Suprapubic skin (tissue), 4 donors: ENCODE results near the gene OR11A1. TPM values are rescaled to one million over a fixed set of nuclear protein-coding genes. Genes with fewer than 3 reads are reported as not detected.

Source experiments
- DNase-seq, 2 donors: peaks; one replicate each; pipeline ENCODE4 v3.0.0-alpha.2; 2019; ENCODE audit warnings: low spot score in 2 of 2
- H3K27ac ChIP-seq: fragments of 200-600 bp; sonication (generic); one replicate; pipeline ENCODE4 v1.5.1; 2019
- H3K27me3 ChIP-seq: fragments of 200-600 bp; sonication (generic); one replicate; pipeline ENCODE4 v1.5.1; 2019
- H3K36me3 ChIP-seq: fragments of 200-600 bp; sonication (generic); one replicate; pipeline ENCODE4 v1.5.1; 2019
- H3K4me1 ChIP-seq: fragments of 200-600 bp; sonication (generic); one replicate; pipeline ENCODE4 v1.5.1; 2019
- H3K4me3 ChIP-seq: fragments of 200-600 bp; sonication (generic); one replicate; pipeline ENCODE4 v1.5.1; 2019; ENCODE audit warnings: mild to moderate bottlenecking
- H3K9me3 ChIP-seq: fragments of 200-600 bp; sonication (generic); one replicate; pipeline ENCODE4 v1.5.1; 2019
- EP300 ChIP-seq: sonication (generic); formaldehyde crosslinking; IDR thresholded peaks from one replicate; pipeline ENCODE4 v1.6.1; 2017; ENCODE audit warnings: antibody characterized with exemption
- POLR2A ChIP-seq, 2 donors: fragments of 450-650 bp; IDR thresholded peaks; one replicate each; pipeline ENCODE4 v1.6.1; 2017; ENCODE audit warnings: antibody characterized with exemption in 2 of 2, mild to moderate bottlenecking in 2 of 2, moderate library complexity in 2 of 2
- POLR2AphosphoS5 ChIP-seq, 3 donors: sonication (generic); formaldehyde crosslinking; IDR thresholded peaks; one replicate each; pipeline ENCODE4 v1.6.1; 2017; ENCODE audit warnings: antibody characterized with exemption in 3 of 3
- WGBS: methylation state at CpG from one replicate; pipeline ENCODE4 v1.1.5; 2018; 5-methylcytosine and 5-hydroxymethylcytosine counted together
- total RNA-seq, 4 donors: library from RNA; depleted of rRNA; stranded (reverse); fragments of >200 nt; gene quantifications; one replicate each; pipeline ENCODE4 v1.1.0, GENCODE V29; 2016
- TF ChIP-seq, protein P1 (sequence below), 2 donors: fragments of 200-600 bp in 1 of 2; fragments of 450-650 bp in 1 of 2; sonication (generic) in 1 of 2; IDR thresholded peaks; one replicate each; pipeline ENCODE4 v1.5.1; 2016 to 2019; ENCODE audit warnings: antibody characterized with exemption in 2 of 2, mild to moderate bottlenecking in 1 of 2, moderate library complexity in 1 of 2

Gene OR11A1
- total RNA-seq, 4 donors from 2014 or later, result not detected

DNA sequence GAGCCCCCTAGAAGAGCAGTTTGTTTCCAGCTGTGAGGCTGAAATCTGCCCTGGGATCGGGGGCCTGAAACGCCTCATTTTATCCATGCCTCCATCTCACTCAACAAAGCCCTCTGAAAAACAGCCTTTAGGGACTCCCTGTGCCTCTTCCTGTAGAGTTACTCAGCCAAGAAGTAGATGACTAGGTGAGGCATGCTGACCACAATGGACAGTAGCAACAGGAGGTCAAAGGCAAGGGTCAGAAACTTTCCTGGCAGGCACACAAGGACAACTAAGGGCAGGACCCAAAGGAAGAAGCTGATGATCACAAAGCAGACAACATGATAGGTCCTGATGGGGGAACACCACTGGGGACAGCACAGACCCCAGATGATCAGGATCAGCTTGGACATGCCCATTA is 18.1 kb upstream of the OR11A1 start:
- Histone ChIP-seq H3K36me3 (no peaks in the 10 kb centered on the region), H3K27ac (no peak overlapping the region), H3K27me3 (peaks cover 2% of the 10 kb centered on the region), H3K9me3 (no peaks in the 10 kb centered on the region), H3K4me1 (no peaks in the 10 kb centered on the region), H3K4me3 (no peak overlapping the region)
- DNase-seq, result no peak
- TF ChIP-seq, protein P1, sequence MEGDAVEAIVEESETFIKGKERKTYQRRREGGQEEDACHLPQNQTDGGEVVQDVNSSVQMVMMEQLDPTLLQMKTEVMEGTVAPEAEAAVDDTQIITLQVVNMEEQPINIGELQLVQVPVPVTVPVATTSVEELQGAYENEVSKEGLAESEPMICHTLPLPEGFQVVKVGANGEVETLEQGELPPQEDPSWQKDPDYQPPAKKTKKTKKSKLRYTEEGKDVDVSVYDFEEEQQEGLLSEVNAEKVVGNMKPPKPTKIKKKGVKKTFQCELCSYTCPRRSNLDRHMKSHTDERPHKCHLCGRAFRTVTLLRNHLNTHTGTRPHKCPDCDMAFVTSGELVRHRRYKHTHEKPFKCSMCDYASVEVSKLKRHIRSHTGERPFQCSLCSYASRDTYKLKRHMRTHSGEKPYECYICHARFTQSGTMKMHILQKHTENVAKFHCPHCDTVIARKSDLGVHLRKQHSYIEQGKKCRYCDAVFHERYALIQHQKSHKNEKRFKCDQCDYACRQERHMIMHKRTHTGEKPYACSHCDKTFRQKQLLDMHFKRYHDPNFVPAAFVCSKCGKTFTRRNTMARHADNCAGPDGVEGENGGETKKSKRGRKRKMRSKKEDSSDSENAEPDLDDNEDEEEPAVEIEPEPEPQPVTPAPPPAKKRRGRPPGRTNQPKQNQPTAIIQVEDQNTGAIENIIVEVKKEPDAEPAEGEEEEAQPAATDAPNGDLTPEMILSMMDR (IDR thresholded peaks at IDR 0.05), result no peak
- TF ChIP-seq POLR2A (IDR thresholded peaks at IDR 0.05), result no peak
- no peak for TF ChIP-seq EP300
- no peak for TF ChIP-seq POLR2AphosphoS5 (IDR thresholded peaks at IDR 0.05)
- WGBS, result 75% methylated on average over 2 of the region's 2 CpGs

DNA sequence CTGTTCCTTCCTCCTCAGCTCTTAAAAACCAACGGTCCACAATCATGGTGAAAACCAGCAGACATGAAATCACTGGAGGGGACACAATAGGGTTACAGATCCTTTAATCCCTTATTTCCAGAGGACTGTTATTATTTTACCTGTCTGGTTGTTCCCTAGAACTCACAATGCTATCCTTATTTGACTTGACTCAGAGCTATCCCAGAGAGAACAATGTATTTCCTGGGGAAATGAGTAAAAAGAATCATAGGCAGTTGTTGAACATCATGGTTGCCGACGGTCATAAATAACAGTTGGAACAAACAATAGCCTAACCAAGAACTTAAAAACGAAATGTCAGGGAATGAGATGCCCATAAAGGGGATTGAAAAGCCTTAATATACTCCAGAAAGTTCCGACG is 9.4 kb upstream of the OR11A1 start:
- Histone ChIP-seq H3K27ac (no peak overlapping the region), H3K9me3 (no peaks in the 10 kb centered on the region), H3K4me1 (no peaks in the 10 kb centered on the region), H3K36me3 (no peaks in the 10 kb centered on the region), H3K27me3 (no peaks in the 10 kb centered on the region), H3K4me3 (no peak overlapping the region)
- DNase-seq, result no peak
- WGBS, result 52% methylated on average over 6 of the region's 6 CpGs
- TF ChIP-seq EP300 (no peak), POLR2A (IDR thresholded peaks at IDR 0.05) (no peak), POLR2AphosphoS5 (IDR thresholded peaks at IDR 0.05) (no peak)
- TF ChIP-seq, protein P1 (IDR thresholded peaks at IDR 0.05), result no peak

DNA sequence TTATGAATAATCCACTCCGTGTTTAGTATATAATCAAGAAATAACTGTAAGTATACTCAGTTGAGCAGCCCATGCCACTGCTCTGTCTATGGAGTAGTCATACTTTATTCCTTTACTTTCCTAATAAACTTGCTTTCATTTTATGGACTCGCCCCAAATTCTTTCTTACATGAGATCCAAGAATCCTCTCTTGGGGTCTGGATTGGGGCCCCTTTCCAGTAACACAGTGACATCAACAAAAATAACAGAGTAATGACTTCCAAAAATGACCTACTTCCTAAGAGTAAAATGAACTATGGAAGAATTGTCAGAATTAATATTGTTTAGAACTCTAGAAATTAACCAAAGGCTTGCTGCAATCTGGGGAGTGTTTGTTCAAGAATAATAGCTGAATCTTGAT is 8.9 kb upstream of the OR11A1 start:
- Histone ChIP-seq H3K27me3 (no peaks in the 10 kb centered on the region), H3K4me3 (no peak overlapping the region), H3K4me1 (no peaks in the 10 kb centered on the region), H3K27ac (no peak overlapping the region), H3K9me3 (no peaks in the 10 kb centered on the region), H3K36me3 (no peaks in the 10 kb centered on the region)
- TF ChIP-seq, protein P1 (IDR thresholded peaks at IDR 0.05), result no peak
- TF ChIP-seq POLR2A (IDR thresholded peaks at IDR 0.05) (no peak), POLR2AphosphoS5 (IDR thresholded peaks at IDR 0.05) (no peak), EP300 (no peak)
- DNase-seq, result no peak
- WGBS, result 77% methylated on average over 2 of the region's 2 CpGs

DNA sequence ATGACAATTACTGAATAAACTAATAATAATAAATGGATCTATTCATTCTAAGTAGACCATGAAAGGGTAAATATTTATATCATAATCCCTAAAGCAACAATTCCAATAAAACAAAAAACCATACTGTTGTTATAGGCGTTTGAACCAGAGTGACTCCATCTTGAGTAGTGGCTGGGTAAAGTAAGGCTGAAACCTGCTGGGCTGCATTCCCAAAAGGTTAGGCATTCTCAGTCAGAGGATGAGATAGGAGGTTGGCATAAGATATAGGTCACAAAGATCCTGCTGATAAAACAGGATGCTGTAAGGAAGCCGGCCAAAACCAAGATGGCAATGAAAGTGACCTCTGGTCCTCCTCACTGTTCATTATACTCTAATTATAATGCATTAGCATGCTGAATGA is 8.4 kb upstream of the OR11A1 start:
- Histone ChIP-seq H3K27me3 (no peaks in the 10 kb centered on the region), H3K27ac (no peak overlapping the region), H3K36me3 (no peaks in the 10 kb centered on the region), H3K4me1 (no peaks in the 10 kb centered on the region), H3K4me3 (no peak overlapping the region), H3K9me3 (no peaks in the 10 kb centered on the region)
- no peak for DNase-seq
- TF ChIP-seq, protein P1 (IDR thresholded peaks at IDR 0.05), result no peak
- TF ChIP-seq POLR2AphosphoS5 (IDR thresholded peaks at IDR 0.05), result no peak
- TF ChIP-seq POLR2A (IDR thresholded peaks at IDR 0.05), result no peak
- TF ChIP-seq EP300, result no peak
- WGBS, result 56% methylated on average over 2 of the region's 2 CpGs

DNA sequence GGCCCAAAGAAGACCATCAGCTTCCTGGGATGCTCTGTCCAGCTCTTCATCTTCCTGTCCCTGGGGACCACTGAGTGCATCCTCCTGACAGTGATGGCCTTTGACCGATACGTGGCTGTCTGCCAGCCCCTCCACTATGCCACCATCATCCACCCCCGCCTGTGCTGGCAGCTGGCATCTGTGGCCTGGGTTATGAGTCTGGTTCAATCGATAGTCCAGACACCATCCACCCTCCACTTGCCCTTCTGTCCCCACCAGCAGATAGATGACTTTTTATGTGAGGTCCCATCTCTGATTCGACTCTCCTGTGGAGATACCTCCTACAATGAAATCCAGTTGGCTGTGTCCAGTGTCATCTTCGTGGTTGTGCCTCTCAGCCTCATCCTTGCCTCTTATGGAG is 5.2 kb upstream of the OR11A1 start:
- Histone ChIP-seq H3K4me1 (no peaks in the 10 kb centered on the region), H3K9me3 (no peaks in the 10 kb centered on the region), H3K4me3 (no peak overlapping the region), H3K27ac (no peak overlapping the region), H3K27me3 (no peaks in the 10 kb centered on the region), H3K36me3 (no peaks in the 10 kb centered on the region)
- TF ChIP-seq POLR2A (IDR thresholded peaks at IDR 0.05), result no peak
- TF ChIP-seq, protein P1 (IDR thresholded peaks at IDR 0.05), result no peak
- TF ChIP-seq POLR2AphosphoS5 (IDR thresholded peaks at IDR 0.05), result no peak
- TF ChIP-seq EP300, result no peak
- no peak for DNase-seq
- WGBS, result 85% methylated on average over 6 of the region's 6 CpGs
